Endothelial cell of umbilical vein (primary cell): ENCODE data around the gene MUC20. TPM values are rescaled to one million over a fixed set of nuclear protein-coding genes. Genes with fewer than 3 reads are reported as not detected.
"Not testable (repeated sequence)": the region's sequence is repeated elsewhere in the genome, so short reads cannot be mapped to it uniquely, and the experiment has no call there.

Experiments
- BruUV-seq: library from RNA; stranded (reverse); fragments of 400-500 nt; replicated peaks from 2 replicates; lab custom pipeline; 2021; lab: Mats Ljungman, UMichigan
- CTCF ChIA-PET: fragments of 300-600, 350-600 bp; sonication (Branson Sonifier 250); formaldehyde crosslinking; loops from one replicate; lab custom pipeline; 2021; ENCODE audit warnings: antibody characterized with exemption, inconsistent platforms; lab: Charles Lee
- POLR2A ChIA-PET: fragments of 300-600, 350-600 bp; sonication (Branson Sonifier 250); formaldehyde crosslinking; loops from one replicate; lab custom pipeline; 2021; ENCODE audit warnings: antibody characterized with exemption, inconsistent platforms; lab: Charles Lee
- DNase-seq: peaks from one replicate; pipeline ENCODE4 v3.0.0-alpha.2; 2011; ENCODE audit warnings: low read depth, low spot score
- FAIRE-seq: peaks from 2 replicates; lab custom pipeline; 2011; peaks lifted over from hg19 to GRCh38; lab: Jason Lieb, UNC
- H2AFZ ChIP-seq: 2 replicates; pipeline ENCODE4 v1.6.0; 2012; ENCODE audit warnings: low read depth, low read length, control low read depth, inconsistent platforms
- H3K27ac ChIP-seq: 2 replicates; pipeline ENCODE4 v1.5.1; 2011; ENCODE audit warnings: low read depth, mild to moderate bottlenecking, control low read depth, low read length, moderate library complexity; ENCODE audit not compliant: insufficient read depth
- H3K27me3 ChIP-seq, 2 experiments: 2 replicates each; pipeline versions ENCODE4 v1.6.0 to v1.6.1; 2011; ENCODE audit warnings: low read length in 2 of 2, mixed read lengths in 1 of 2; ENCODE audit not compliant: control insufficient read depth in 2 of 2, insufficient read depth in 2 of 2
- H3K36me3 ChIP-seq, 2 experiments: 2 replicates in 1 of 2; 3 replicates in 1 of 2; pipeline ENCODE4 v1.5.1; 2011; ENCODE audit warnings: low read length in 2 of 2, mild to moderate bottlenecking in 1 of 2, moderate library complexity in 1 of 2; ENCODE audit not compliant: control insufficient read depth in 2 of 2, insufficient read depth in 2 of 2; ENCODE audit errors: extremely low read depth in 1 of 2
- H3K4me1 ChIP-seq: 3 replicates; pipeline ENCODE4 v1.5.1; 2011; ENCODE audit warnings: mild to moderate bottlenecking, low read length; ENCODE audit not compliant: control insufficient read depth, insufficient read depth; ENCODE audit errors: extremely low read depth
- H3K4me2 ChIP-seq: 2 replicates; pipeline ENCODE4 v1.6.1; 2011; ENCODE audit warnings: low read length, control low read depth, mixed read lengths; ENCODE audit not compliant: insufficient read depth
- H3K4me3 ChIP-seq, 3 experiments: fragments of 200-600 bp in 1 of 3; sonication (generic), shearing (Covaris generic) in 1 of 3; replicated peaks in 1 of 3; 2 replicates each; pipeline ENCODE4 v1.5.1; 2011 to 2016; ENCODE audit warnings: control low read depth in 3 of 3, low read length in 3 of 3, mild to moderate bottlenecking in 2 of 3, inconsistent platforms in 1 of 3, low read depth in 1 of 3, moderate library complexity in 1 of 3; ENCODE audit not compliant: insufficient read depth in 1 of 3
- H3K79me2 ChIP-seq: 2 replicates; pipeline ENCODE4 v1.6.0; 2012; ENCODE audit warnings: low read length, inconsistent platforms; ENCODE audit not compliant: control insufficient read depth, insufficient read depth
- H3K9ac ChIP-seq: replicated peaks from 2 replicates; pipeline ENCODE3; 2011; ENCODE audit warnings: low read length, control low read depth; ENCODE audit not compliant: insufficient read depth; ENCODE audit errors: extremely low read depth
- H3K9me1 ChIP-seq: replicated peaks from 3 replicates; pipeline ENCODE4 v1.6.0; 2011; ENCODE audit warnings: mild to moderate bottlenecking, low read length; ENCODE audit not compliant: control insufficient read depth, insufficient read depth; ENCODE audit errors: extremely low read depth
- H3K9me3 ChIP-seq: replicated peaks from 2 replicates; pipeline ENCODE4 v1.5.1; 2012; ENCODE audit warnings: low read length, inconsistent platforms; ENCODE audit not compliant: control insufficient read depth, insufficient read depth
- H4K20me1 ChIP-seq: replicated peaks from 2 replicates; pipeline ENCODE3; 2011; ENCODE audit warnings: mild to moderate bottlenecking, low read length; ENCODE audit not compliant: control insufficient read depth, insufficient read depth; ENCODE audit errors: extremely low read depth
- EZH2 ChIP-seq: IDR thresholded peaks from 2 replicates; pipeline ENCODE4 v1.6.1; 2012; ENCODE audit warnings: borderline replicate concordance, low read depth, mild to moderate bottlenecking, moderate library complexity, low read length, inconsistent platforms; ENCODE audit not compliant: severe bottlenecking
- JUN ChIP-seq: IDR thresholded peaks from 2 replicates; pipeline ENCODE4 v1.6.1; 2011; ENCODE audit warnings: borderline replicate concordance, low read depth; ENCODE audit not compliant: insufficient read length, insufficient read depth
- MYC ChIP-seq: IDR thresholded peaks from one replicate; pipeline ENCODE4 v1.6.1; 2011; ENCODE audit warnings: mild to moderate bottlenecking, low read depth, low read length
- POLR2A ChIP-seq: IDR thresholded peaks from 2 replicates; pipeline ENCODE4 v1.6.1; 2012; ENCODE audit warnings: low read depth, mild to moderate bottlenecking, control low read depth, low read length
- POLR2AphosphoS5 ChIP-seq: IDR thresholded peaks from 2 replicates; pipeline ENCODE4 v1.6.1; 2012; ENCODE audit warnings: low read depth, mild to moderate bottlenecking, control low read depth, low read length, moderate library complexity; ENCODE audit not compliant: insufficient read depth
- dilution Hi-C: fragments of 300-500 bp; cut with MboI; formaldehyde crosslinking; loops from one replicate; pipeline ENCODE4 v1.15.0; 2019; ENCODE audit warnings: low sequenced_read_pairs; ENCODE audit not compliant: extremely low pct_ligation_motif_present
- intact Hi-C: fragments of 100-400 bp; cut with micrococcal nuclease; formaldehyde crosslinking; loops from one replicate; pipeline ENCODE4 v1.10.0; 2022
- polyA plus RNA-seq, 4 experiments: library from polyadenylated mRNA; depleted of rRNA in 3 of 4; stranded (reverse) in 3 of 4; unstranded in 1 of 4; fragments of >200 nt; gene quantifications; 2 replicates each; pipeline versions ENCODE4 v1.2.1 to v1.2.3, GENCODE V29; 2011 to 2012; ENCODE audit warnings: missing spikeins in 1 of 4
- total RNA-seq: library from RNA; stranded (reverse); gene quantifications from 2 replicates; pipeline ENCODE4 v1.2.3, GENCODE V29; 2021
- TF ChIP-seq, protein P1 (sequence below), 2 donors: IDR thresholded peaks; 1 replicate in 1 of 2; 2 replicates in 1 of 2; pipeline ENCODE4 v1.5.1; 2011; ENCODE audit warnings: low read length in 2 of 2, mild to moderate bottlenecking in 2 of 2, moderate library complexity in 2 of 2, control low read depth in 1 of 2, inconsistent platforms in 1 of 2, low read depth in 1 of 2; ENCODE audit not compliant: insufficient read depth in 1 of 2; ENCODE audit errors: extremely low read depth in 1 of 2

The MUC20 gene
- total and polyA plus RNA-seq, 2 donors (not counting 3 experiments of a cell fraction or from before 2014, with no cell fraction given), result 0.62 TPM; not detected in 1

DNA sequence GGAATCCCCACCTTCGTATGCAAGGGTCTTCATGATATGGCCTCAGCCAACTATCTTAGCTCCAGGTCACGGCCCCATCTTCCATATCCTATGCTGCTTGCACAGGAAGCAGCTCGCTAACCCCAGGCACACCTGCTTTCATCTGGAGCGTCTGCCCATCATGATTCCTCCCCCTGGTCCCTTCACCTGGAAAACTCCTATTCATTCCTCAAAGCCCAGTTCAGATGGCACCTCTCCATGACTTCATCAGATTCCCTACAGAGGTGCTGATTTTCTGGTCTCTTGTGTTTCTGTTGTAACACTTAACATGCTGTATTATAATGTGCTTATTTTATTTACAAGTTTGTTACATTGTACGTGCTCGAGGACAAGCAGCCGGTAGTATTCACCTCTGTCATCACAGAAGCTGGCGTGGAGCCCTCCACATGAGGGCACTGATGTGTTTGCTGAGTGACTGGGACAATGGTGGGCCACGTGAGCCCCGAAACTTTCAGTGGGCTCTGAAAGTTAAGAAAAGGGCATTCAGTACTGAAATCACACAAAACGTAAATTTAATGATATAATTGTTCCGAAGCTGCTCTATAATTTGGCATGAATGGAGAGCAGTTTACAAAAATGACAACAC is 16.2 kb downstream of the MUC20 start:
- CTCF ChIA-PET, result interaction anchor here (2.2 kb wide), 1 partner anchor 113 kb away, joined by 9 read pairs; no protein-coding TSS in a partner anchor
- Histone ChIP-seq H3K9ac (no peak overlapping the region), H3K4me2 (no peak overlapping the region), H2AFZ (no peak overlapping the region), H3K27me3 (peaks cover 0 to 5% of the 10 kb centered on the region in 2 experiments), H4K20me1 (no peaks in the 10 kb centered on the region), H3K4me3 (no peak overlapping the region), H3K9me3 (no peaks in the 10 kb centered on the region), H3K27ac (no peak overlapping the region), H3K4me1 (no peaks in the 10 kb centered on the region), H3K9me1 (no peaks in the 10 kb centered on the region), H3K79me2 (no peaks in the 10 kb centered on the region), H3K36me3 (no peaks in the 10 kb centered on the region)
- POLR2A ChIA-PET, result no interaction called here
- TF ChIP-seq, protein P1, sequence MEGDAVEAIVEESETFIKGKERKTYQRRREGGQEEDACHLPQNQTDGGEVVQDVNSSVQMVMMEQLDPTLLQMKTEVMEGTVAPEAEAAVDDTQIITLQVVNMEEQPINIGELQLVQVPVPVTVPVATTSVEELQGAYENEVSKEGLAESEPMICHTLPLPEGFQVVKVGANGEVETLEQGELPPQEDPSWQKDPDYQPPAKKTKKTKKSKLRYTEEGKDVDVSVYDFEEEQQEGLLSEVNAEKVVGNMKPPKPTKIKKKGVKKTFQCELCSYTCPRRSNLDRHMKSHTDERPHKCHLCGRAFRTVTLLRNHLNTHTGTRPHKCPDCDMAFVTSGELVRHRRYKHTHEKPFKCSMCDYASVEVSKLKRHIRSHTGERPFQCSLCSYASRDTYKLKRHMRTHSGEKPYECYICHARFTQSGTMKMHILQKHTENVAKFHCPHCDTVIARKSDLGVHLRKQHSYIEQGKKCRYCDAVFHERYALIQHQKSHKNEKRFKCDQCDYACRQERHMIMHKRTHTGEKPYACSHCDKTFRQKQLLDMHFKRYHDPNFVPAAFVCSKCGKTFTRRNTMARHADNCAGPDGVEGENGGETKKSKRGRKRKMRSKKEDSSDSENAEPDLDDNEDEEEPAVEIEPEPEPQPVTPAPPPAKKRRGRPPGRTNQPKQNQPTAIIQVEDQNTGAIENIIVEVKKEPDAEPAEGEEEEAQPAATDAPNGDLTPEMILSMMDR (IDR thresholded peaks at IDR 0.05; ENCODE audit: extremely low read depth in 1 of 2, insufficient read depth in 1 of 2, low read depth in 1 of 2, low read length in 2 of 2), result no peak
- no peak for TF ChIP-seq POLR2A
- no peak for TF ChIP-seq JUN
- TF ChIP-seq MYC, result no peak
- TF ChIP-seq POLR2AphosphoS5, result no peak
- no peak for TF ChIP-seq EZH2
- no TSS peak for BruUV-seq
- dilution Hi-C loops, result no loop called here
- FAIRE-seq, result no peak
- intact Hi-C loops, result no loop called here
- DNase-seq, result no peak

DNA sequence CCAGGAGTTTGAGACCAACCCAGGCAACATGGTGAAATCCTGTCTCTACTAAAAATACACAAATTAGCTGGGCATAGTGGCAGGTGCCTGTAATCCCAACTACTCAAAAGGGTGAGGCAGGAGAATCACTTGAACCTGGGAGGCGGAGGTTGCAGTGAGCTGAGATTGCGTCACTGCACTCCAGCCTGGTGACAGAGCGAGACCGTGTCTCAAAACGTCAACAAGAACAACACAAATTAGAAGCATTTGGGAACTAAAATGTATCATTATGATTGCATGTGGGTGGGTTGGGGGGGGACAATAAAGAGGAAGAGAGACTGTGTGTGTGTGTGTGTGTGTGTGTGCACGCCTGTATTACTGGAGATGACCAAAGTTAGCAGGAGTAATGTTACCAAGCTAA is 17.0 kb downstream of the MUC20 start:
- H3K79me2 ChIP-seq, H3K4me2 ChIP-seq, H3K36me3 ChIP-seq, H3K9ac ChIP-seq, H3K9me1 ChIP-seq, intact Hi-C loops, BruUV-seq, dilution Hi-C loops, H3K4me3 ChIP-seq, DNase-seq, H3K4me1 ChIP-seq, H4K20me1 ChIP-seq, H3K27ac ChIP-seq, H2AFZ ChIP-seq, H3K9me3 ChIP-seq, H3K27me3 ChIP-seq, POLR2A ChIA-PET, FAIRE-seq: not testable (repeated sequence)
- CTCF ChIA-PET, result interaction anchor here (1.0 kb wide), 1 partner anchor 263 kb away, joined by 4 read pairs; no protein-coding TSS in a partner anchor
